Stimulated activated CD8-positive, alpha-beta memory T cell treated with anti-CD3 and anti-CD28 coated beads, Interleukin-12 subunit alpha, Interleukin-12 subunit beta, amount 100 ng/mL, for 24 hours (primary cell): ENCODE data around the gene PLEKHO2.

Experiments used
- DNase-seq: peaks from one replicate; pipeline ENCODE4 v3.0.0-alpha.2; 2020; ENCODE audit errors: extremely low read depth

The PLEKHO2 gene

DNA sequence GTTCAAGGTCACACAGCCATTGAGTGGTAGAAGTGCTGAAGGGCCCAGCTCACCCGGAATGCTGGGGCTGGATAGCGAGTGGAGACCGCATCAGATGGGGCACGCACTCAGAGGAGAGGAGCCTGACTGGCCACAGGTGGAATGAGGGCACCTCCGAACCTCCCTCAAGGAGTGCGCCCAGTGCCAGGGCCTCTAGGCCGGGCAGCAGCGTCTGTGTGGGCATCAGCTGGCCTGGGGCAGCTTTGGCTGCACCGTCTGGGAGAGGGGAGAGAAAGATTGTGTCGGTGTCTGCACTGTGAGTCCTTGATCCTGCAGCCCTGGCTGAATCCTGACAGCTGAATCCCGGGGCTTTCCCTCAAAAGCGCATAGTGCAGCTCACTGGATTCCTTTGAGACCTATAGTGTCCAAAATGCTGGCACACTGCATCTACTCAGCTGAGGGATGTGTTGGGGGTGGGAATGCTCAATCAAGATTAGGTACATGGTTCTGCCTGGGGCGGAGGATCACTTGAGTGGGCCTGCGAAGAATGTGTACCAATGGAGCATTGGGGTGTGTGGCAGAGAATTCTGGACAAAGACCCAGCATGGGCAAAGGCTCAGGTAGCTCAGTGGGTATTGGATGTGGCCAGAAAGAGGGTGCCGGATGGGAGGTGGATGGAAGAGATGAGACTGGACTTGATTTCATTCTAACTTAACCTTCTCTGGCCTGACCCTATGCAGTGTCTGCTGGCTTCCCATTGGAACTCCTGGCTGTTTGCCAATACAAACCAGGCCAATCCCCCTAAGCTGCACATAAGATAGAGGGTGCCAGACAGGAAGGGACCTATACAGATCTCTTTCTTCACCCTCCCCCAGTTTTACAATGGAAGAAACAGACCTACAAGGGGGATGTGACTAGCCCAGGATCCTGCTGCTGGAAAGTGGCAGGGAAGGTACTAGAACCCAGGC lies 70.9 kb downstream of the PLEKHO2 start:
- DNase-seq = no peak

DNA sequence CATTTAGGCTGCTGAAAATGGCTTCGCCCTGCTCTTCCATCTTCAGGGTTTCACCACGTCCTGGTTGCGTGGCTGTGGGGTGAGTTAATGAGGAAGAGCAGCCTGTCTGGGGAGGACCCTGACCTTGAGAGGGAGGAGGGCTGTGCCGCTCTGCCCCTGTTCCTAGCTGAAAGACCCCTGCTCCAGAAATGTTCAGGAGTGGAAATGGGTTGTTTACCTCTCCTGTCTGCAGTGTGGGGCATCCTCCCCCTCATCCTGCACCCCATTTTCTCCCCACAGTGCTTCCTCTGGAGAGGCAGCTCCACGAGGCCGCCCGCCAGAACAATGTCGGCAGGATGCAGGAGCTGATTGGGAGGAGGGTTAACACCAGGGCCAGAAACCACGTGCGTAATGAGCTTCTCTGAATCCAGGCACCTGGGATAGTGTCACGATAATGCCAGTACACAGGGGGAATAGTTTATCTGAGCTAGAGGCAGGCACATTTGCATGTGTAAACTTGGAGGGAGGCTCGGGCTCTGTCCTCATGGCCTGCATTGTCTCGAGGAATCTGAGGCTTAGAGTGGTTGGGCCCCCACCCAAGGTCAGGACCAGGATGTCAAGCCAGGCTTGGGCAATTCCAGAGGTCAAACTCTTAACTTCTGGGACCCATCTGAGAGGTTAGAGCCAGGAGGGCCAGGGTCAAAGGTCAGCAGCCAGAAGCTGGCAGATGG lies 74.0 kb downstream of the PLEKHO2 start:
- no peak for DNase-seq

DNA sequence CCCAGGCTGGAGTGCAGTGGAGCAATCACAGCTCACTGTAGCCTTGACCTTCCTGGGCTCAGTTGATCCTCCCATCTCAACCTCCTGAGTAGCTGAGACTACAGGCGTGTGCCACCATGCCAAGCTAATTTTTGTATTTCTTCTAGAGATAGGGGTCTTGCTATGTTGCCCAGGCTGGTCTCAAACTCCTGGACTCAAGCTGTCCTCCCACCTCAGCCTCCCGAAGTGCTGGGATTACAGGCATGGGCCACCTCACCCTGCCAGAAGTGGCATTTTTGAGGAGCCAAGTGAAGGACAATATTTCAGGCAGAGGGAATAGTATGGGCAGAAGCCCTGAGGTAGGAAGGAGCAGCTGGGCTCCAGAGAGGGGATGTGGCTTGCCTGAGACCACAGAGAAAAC lies 74.7 kb downstream of the PLEKHO2 start:
- no peak for DNase-seq

DNA sequence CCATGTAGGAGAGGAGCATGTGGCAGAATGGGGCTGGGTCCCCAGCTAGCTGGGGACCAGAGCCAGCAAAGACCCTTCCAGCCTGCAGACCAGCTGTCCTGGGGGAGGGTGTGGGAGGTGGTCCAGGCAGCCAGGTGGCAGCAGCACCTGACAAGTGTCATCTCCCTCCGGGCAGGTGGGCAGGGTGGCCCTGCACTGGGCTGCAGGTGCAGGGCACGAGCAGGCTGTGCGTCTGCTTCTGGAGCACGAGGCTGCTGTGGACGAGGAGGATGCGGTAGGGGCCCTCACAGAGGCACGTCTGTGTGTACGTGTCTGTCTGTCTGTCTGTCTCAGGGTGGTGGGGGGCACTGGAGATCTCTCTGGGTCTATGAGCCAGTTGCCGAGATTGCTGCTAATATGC lies 75.5 kb downstream of the PLEKHO2 start:
- DNase-seq = no peak
